ENCODE data around the gene MCM10.

GRCh38 chr10:13161857-13162271 lies 506 bp downstream of the MCM10 start:
- TF ChIP-seq, protein P1, sequence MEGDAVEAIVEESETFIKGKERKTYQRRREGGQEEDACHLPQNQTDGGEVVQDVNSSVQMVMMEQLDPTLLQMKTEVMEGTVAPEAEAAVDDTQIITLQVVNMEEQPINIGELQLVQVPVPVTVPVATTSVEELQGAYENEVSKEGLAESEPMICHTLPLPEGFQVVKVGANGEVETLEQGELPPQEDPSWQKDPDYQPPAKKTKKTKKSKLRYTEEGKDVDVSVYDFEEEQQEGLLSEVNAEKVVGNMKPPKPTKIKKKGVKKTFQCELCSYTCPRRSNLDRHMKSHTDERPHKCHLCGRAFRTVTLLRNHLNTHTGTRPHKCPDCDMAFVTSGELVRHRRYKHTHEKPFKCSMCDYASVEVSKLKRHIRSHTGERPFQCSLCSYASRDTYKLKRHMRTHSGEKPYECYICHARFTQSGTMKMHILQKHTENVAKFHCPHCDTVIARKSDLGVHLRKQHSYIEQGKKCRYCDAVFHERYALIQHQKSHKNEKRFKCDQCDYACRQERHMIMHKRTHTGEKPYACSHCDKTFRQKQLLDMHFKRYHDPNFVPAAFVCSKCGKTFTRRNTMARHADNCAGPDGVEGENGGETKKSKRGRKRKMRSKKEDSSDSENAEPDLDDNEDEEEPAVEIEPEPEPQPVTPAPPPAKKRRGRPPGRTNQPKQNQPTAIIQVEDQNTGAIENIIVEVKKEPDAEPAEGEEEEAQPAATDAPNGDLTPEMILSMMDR (IDR thresholded peaks at IDR 0.05), result no peak
- TF ChIP-seq EP300 (IDR thresholded peaks at IDR 0.05), result no peak
